GM10847 (cell line): ENCODE data around the gene GNG8.

Experiments used
- POLR2A ChIP-seq: IDR thresholded peaks from 2 replicates; pipeline ENCODE4 v1.6.1; 2011; ENCODE audit not compliant: insufficient read length; ENCODE audit errors: extremely low read depth

The GNG8 gene

GRCh38 chr19:46635920-46636761 is at the start of gene GNG8:
Gene GNG8 (minus strand): TSS chr19:46636202. CDS start chr19:46634682, 1,520 bp downstream.
- no peak for TF ChIP-seq POLR2A

GRCh38 chr19:46685189-46685588 is 49.2 kb upstream of the GNG8 start:
- no peak for TF ChIP-seq POLR2A

- no peak for TF ChIP-seq POLR2A
These were observed 42.2 kb upstream of the GNG8 start for GRCh38 chr19:46678110-46678732.

- TF ChIP-seq POLR2A: no peak
These were observed 38.6 kb upstream of the GNG8 start for GRCh38 chr19:46674416-46675178.

- no peak for TF ChIP-seq POLR2A
These were observed 34.8 kb upstream of the GNG8 start for GRCh38 chr19:46670813-46671212.

- TF ChIP-seq POLR2A: no peak
These were observed 32.7 kb upstream of the GNG8 start for GRCh38 chr19:46668662-46669061.

- TF ChIP-seq POLR2A: no peak
These were observed 29.1 kb upstream of the GNG8 start for GRCh38 chr19:46665072-46665471.

GRCh38 chr19:46661735-46662592 is 26.0 kb upstream of the GNG8 start:
- TF ChIP-seq POLR2A: no peak

- no peak for TF ChIP-seq POLR2A
These were observed 25.2 kb upstream of the GNG8 start, which contains the start of gene DACT3 for GRCh38 chr19:46661020-46661731. Gene DACT3 (minus strand): TSS chr19:46661182. CDS start chr19:46661064, 118 bp downstream.

GRCh38 chr19:46660551-46661019 is 24.6 kb upstream of the GNG8 start:
- TF ChIP-seq POLR2A: no peak

- TF ChIP-seq POLR2A: no peak
These were observed 24.1 kb upstream of the GNG8 start for GRCh38 chr19:46660008-46660517.

GRCh38 chr19:46659151-46660007 is 23.4 kb upstream of the GNG8 start:
- no peak for TF ChIP-seq POLR2A

GRCh38 chr19:46656541-46656940 is 20.5 kb upstream of the GNG8 start:
- TF ChIP-seq POLR2A: no peak

- TF ChIP-seq POLR2A: no peak
These were observed 18.7 kb upstream of the GNG8 start for GRCh38 chr19:46654621-46655152.
